Globus pallidus (tissue), 1 donor: ENCODE measurements around the gene TSPAN32.
"Not testable (repeated sequence)": the region's sequence is repeated elsewhere in the genome, so short reads cannot be mapped to it uniquely, and the experiment has no call there.

Experiments used
- DNase-seq: peaks from one replicate; pipeline ENCODE4 v3.0.0-alpha.2; 2015; ENCODE audit warnings: low spot score

Gene TSPAN32

GRCh38 chr11:2342981-2343380, 41.2 kb downstream of the TSPAN32 start:
- no peak for DNase-seq

GRCh38 chr11:2343502-2343901, 41.7 kb downstream of the TSPAN32 start:
- no peak for DNase-seq

GRCh38 chr11:2345050-2345449, 43.2 kb downstream of the TSPAN32 start:
- no peak for DNase-seq

- DNase-seq: no peak
These were observed 44.2 kb downstream of the TSPAN32 start for GRCh38 chr11:2346014-2346413.

GRCh38 chr11:2346586-2347307, 44.9 kb downstream of the TSPAN32 start:
- DNase-seq: no peak

- DNase-seq: no peak
These were observed 45.6 kb downstream of the TSPAN32 start for GRCh38 chr11:2347308-2347830.

GRCh38 chr11:2348986-2349385, 47.2 kb downstream of the TSPAN32 start:
- no peak for DNase-seq

GRCh38 chr11:2351701-2352100, 49.9 kb downstream of the TSPAN32 start:
- no peak for DNase-seq

GRCh38 chr11:2352420-2352819, 50.6 kb downstream of the TSPAN32 start:
- no peak for DNase-seq

- no peak for DNase-seq
These were observed 53.3 kb downstream of the TSPAN32 start for GRCh38 chr11:2355000-2355644.

- DNase-seq: no peak
These were observed 55.4 kb downstream of the TSPAN32 start for GRCh38 chr11:2357246-2357645.

GRCh38 chr11:2357651-2358050, 55.8 kb downstream of the TSPAN32 start:
- DNase-seq: not testable (repeated sequence)

- no peak for DNase-seq
These were observed 57.1 kb downstream of the TSPAN32 start for GRCh38 chr11:2358754-2359442.

GRCh38 chr11:2359557-2359956, 57.7 kb downstream of the TSPAN32 start:
- no peak for DNase-seq

- DNase-seq: no peak
These were observed 58.3 kb downstream of the TSPAN32 start for GRCh38 chr11:2360081-2360642.

- no peak for DNase-seq
These were observed 59.8 kb downstream of the TSPAN32 start for GRCh38 chr11:2361565-2361964.

- no peak for DNase-seq
These were observed 60.6 kb downstream of the TSPAN32 start for GRCh38 chr11:2362414-2362813.

GRCh38 chr11:2363130-2363529, 61.3 kb downstream of the TSPAN32 start:
- no peak for DNase-seq

- no peak for DNase-seq
These were observed 62.0 kb downstream of the TSPAN32 start for GRCh38 chr11:2363577-2364370.

GRCh38 chr11:2364386-2364785, 62.6 kb downstream of the TSPAN32 start:
- DNase-seq: not testable (repeated sequence)

GRCh38 chr11:2365571-2366210, 63.9 kb downstream of the TSPAN32 start:
- no peak for DNase-seq
